B cell (primary cell): Measurements from ENCODE around the gene OR6K3. TPM values are rescaled to one million over a fixed set of nuclear protein-coding genes. Genes with fewer than 3 reads are reported as not detected.

Experiments used
- ATAC-seq: fragments of 200-7000 bp; cut with Tn5 transposase; one replicate; pipeline ENCODE4 v1.10.0; 2021; ENCODE audit warnings: low read depth, mild to moderate bottlenecking, moderate number of reproducible peaks, moderate library complexity
- CTCF ChIA-PET: fragments of 350-600 bp; sonication (Branson Sonifier 250); formaldehyde crosslinking; loops from one replicate; lab custom pipeline; 2021; ENCODE audit warnings: antibody characterized with exemption, inconsistent platforms; lab: Charles Lee
- POLR2A ChIA-PET: fragments of 350-600 bp; sonication (Branson Sonifier 250); formaldehyde crosslinking; loops from one replicate; lab custom pipeline; 2021; ENCODE audit warnings: antibody characterized with exemption; lab: Charles Lee
- DNase-seq: peaks from one replicate; pipeline ENCODE4 v3.0.0; 2013
- H2AFZ ChIP-seq: 2 replicates; pipeline ENCODE4 v1.6.1; 2012; ENCODE audit warnings: mild to moderate bottlenecking, low read depth, low read length; ENCODE audit not compliant: insufficient read depth, poor library complexity, severe bottlenecking
- H3K27ac ChIP-seq, 2 donors: 1 replicate in 1 of 2; 2 replicates in 1 of 2; pipeline ENCODE4 v1.5.1; 2012 to 2013; ENCODE audit warnings: low read length in 2 of 2, mild to moderate bottlenecking in 2 of 2, moderate library complexity in 1 of 2
- H3K27me3 ChIP-seq, 4 experiments: fragments of 200-600 bp in 1 of 4; sonication (generic) in 1 of 4; replicated peaks in 1 of 4; 1 replicate in 2 of 4; 2 replicates in 2 of 4; pipeline versions ENCODE4 v1.6.1 to v1.7.0; 2013 to 2016; ENCODE audit warnings: low read length in 3 of 4, mild to moderate bottlenecking in 2 of 4, mixed read lengths in 1 of 4, moderate library complexity in 1 of 4; ENCODE audit not compliant: insufficient read depth in 4 of 4, control insufficient read depth in 3 of 4; ENCODE audit errors: control extremely low read depth in 1 of 4
- H3K36me3 ChIP-seq, 2 experiments: replicated peaks in 1 of 2; 1 replicate in 1 of 2; 2 replicates in 1 of 2; pipeline versions ENCODE4 v1.6.1 to v1.7.1; 2013; ENCODE audit warnings: low read length in 1 of 2; ENCODE audit not compliant: insufficient read depth in 2 of 2, control insufficient read depth in 1 of 2; ENCODE audit errors: control extremely low read depth in 1 of 2, extremely low read depth in 1 of 2
- H3K4me1 ChIP-seq, 2 donors: fragments of 200-600 bp in 1 of 2; sonication (generic) in 1 of 2; 1 replicate in 1 of 2; 2 replicates in 1 of 2; pipeline versions ENCODE4 v1.5.1 to v1.6.1; 2013 to 2017; ENCODE audit warnings: low read length in 2 of 2; ENCODE audit not compliant: control insufficient read depth in 2 of 2, insufficient read depth in 2 of 2
- H3K4me2 ChIP-seq: replicated peaks from 2 replicates; pipeline ENCODE3; 2012; ENCODE audit warnings: mild to moderate bottlenecking, low read depth, low read length; ENCODE audit not compliant: poor library complexity, severe bottlenecking
- H3K4me3 ChIP-seq, 5 experiments: fragments of 200-600 bp in 1 of 5; sonication (generic) in 1 of 5; 1 replicate in 3 of 5; 2 replicates in 2 of 5; pipeline versions ENCODE4 v1.5.1 to v1.7.0; 2011 to 2016; ENCODE audit warnings: low read length in 4 of 5, mild to moderate bottlenecking in 4 of 5, low read depth in 2 of 5, control low read depth in 1 of 5, moderate library complexity in 1 of 5; ENCODE audit not compliant: insufficient read depth in 1 of 5; ENCODE audit errors: control extremely low read depth in 1 of 5, extremely low read depth in 1 of 5
- H3K79me2 ChIP-seq: fragments of 200-600 bp; sonication (generic); one replicate; pipeline ENCODE4 v1.6.0; 2016; ENCODE audit warnings: low read length; ENCODE audit not compliant: control insufficient read depth, insufficient read depth
- H3K9ac ChIP-seq: fragments of 200-600 bp; sonication (generic); 2 replicates; pipeline ENCODE4 v1.6.1; 2017; ENCODE audit warnings: mild to moderate bottlenecking, low read length, moderate library complexity
- H3K9me3 ChIP-seq, 3 donors: one replicate each; pipeline versions ENCODE4 v1.6.1 to v1.7.1; 2013; ENCODE audit warnings: low read length in 2 of 3; ENCODE audit not compliant: control insufficient read depth in 2 of 3, insufficient read depth in 1 of 3; ENCODE audit errors: control extremely low read depth in 1 of 3
- H4K20me1 ChIP-seq: 2 replicates; pipeline ENCODE4 v1.6.0; 2012; ENCODE audit warnings: mild to moderate bottlenecking, low read length; ENCODE audit not compliant: insufficient read depth, control insufficient read depth, poor library complexity, severe bottlenecking
- H3K27ac Mint-ChIP-seq: one replicate; pipeline ENCODE4 v1.8.0; 2021; ENCODE audit warnings: mixed read lengths
- H3K27me3 Mint-ChIP-seq: one replicate; pipeline ENCODE4 v1.8.0; 2021; ENCODE audit warnings: mixed read lengths
- H3K4me1 Mint-ChIP-seq: one replicate; pipeline ENCODE4 v1.8.0; 2021; ENCODE audit warnings: mixed read lengths
- H3K4me3 Mint-ChIP-seq: one replicate; pipeline ENCODE4 v1.8.0; 2021; ENCODE audit warnings: mixed read lengths
- H3K9me3 Mint-ChIP-seq: one replicate; pipeline ENCODE4 v1.8.0; 2022; ENCODE audit warnings: mixed read lengths; ENCODE audit not compliant: insufficient read depth
- EZH2 ChIP-seq: IDR thresholded peaks from 2 replicates; pipeline ENCODE4 v1.6.1; 2012; ENCODE audit warnings: borderline replicate concordance, low read depth, mild to moderate bottlenecking, moderate library complexity, low read length; ENCODE audit not compliant: insufficient read depth, poor library complexity, severe bottlenecking
- WGBS: methylation state at CpG from one replicate; pipeline ENCODE4 v1.1.5; 2013; ENCODE audit warnings: missing lambda C conversion rate; ENCODE audit not compliant: insufficient coverage; 5-methylcytosine and 5-hydroxymethylcytosine counted together
- intact Hi-C: fragments of 100-400 bp; cut with micrococcal nuclease; formaldehyde crosslinking; loops from one replicate; pipeline ENCODE4 v1.10.0; 2022
- polyA plus RNA-seq: library from polyadenylated mRNA; depleted of rRNA; stranded (reverse); fragments of >200 nt; gene quantifications from 2 replicates; pipeline ENCODE4 v1.2.3, GENCODE V29; 2012
- total RNA-seq, 2 donors: library from RNA; stranded (reverse); fragments of 120-200 nt in 1 of 2; gene quantifications; 1 replicate in 1 of 2; 2 replicates in 1 of 2; pipeline versions ENCODE4 v1.2.3 to v1.2.4, GENCODE V29; 2013 to 2022
- TF ChIP-seq, protein P1 (sequence below): fragments of 200-600 bp; IDR thresholded peaks from one replicate; pipeline ENCODE4 v1.8.0; 2022; ENCODE audit warnings: antibody characterized with exemption, mild to moderate bottlenecking

OR6K3 gene
- total and polyA plus RNA-seq, 2 donors (not counting 1 experiment from before 2014, with no cell fraction given), result not detected

DNA sequence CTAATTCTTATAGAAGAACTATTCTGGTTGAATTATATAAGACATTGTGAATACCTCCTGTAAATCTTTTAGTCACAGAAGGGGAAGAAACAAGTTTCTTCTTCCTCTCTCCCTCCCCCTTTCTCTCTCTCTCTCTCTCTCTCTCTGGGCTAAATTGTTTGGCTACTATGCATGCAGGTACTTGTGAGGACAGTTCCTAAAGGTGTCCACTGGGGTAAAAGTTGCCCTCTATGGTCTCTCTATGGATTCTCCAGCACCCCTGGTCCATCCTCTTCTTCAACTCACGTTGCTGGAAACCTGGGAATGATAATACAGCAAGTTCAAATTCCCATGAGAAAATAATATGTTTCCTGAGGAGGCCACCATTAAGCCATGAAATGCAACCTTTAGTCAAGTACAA is 5.8 kb downstream of the OR6K3 start:
- no peaks in the 10 kb centered on the region for H3K4me1 Mint-ChIP-seq
- H3K4me3 Mint-ChIP-seq, result no peak overlapping the region
- Histone ChIP-seq H3K79me2 (no peaks in the 10 kb centered on the region), H3K27ac (no peak overlapping the region), H3K9ac (no peak overlapping the region), H3K36me3 (no peaks in the 10 kb centered on the region), H3K4me1 (no peaks in the 10 kb centered on the region), H3K4me3 (no peak overlapping the region), H3K4me2 (no peak overlapping the region), H4K20me1 (no peaks in the 10 kb centered on the region), H3K27me3 (peaks cover 0 to 13% (median 0%) of the 10 kb centered on the region in 4 experiments), H3K9me3 (peaks cover 0 to 1% (median 0%) of the 10 kb centered on the region in 3 donors), H2AFZ (no peak overlapping the region)
- TF ChIP-seq, protein P1, sequence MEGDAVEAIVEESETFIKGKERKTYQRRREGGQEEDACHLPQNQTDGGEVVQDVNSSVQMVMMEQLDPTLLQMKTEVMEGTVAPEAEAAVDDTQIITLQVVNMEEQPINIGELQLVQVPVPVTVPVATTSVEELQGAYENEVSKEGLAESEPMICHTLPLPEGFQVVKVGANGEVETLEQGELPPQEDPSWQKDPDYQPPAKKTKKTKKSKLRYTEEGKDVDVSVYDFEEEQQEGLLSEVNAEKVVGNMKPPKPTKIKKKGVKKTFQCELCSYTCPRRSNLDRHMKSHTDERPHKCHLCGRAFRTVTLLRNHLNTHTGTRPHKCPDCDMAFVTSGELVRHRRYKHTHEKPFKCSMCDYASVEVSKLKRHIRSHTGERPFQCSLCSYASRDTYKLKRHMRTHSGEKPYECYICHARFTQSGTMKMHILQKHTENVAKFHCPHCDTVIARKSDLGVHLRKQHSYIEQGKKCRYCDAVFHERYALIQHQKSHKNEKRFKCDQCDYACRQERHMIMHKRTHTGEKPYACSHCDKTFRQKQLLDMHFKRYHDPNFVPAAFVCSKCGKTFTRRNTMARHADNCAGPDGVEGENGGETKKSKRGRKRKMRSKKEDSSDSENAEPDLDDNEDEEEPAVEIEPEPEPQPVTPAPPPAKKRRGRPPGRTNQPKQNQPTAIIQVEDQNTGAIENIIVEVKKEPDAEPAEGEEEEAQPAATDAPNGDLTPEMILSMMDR, result no peak
- TF ChIP-seq EZH2, result no peak
- H3K27ac Mint-ChIP-seq, result no peak overlapping the region
- no peak for DNase-seq
- WGBS, result no CpG with 5 or more reads among the region's 1 CpG
- ATAC-seq, result no peak
- no peaks in the 10 kb centered on the region for H3K9me3 Mint-ChIP-seq
- peaks cover 33% of the 10 kb centered on the region for H3K27me3 Mint-ChIP-seq
- ChIA-PET POLR2A (no interaction called here), CTCF (no interaction called here)
- intact Hi-C loops, result no loop called here

DNA sequence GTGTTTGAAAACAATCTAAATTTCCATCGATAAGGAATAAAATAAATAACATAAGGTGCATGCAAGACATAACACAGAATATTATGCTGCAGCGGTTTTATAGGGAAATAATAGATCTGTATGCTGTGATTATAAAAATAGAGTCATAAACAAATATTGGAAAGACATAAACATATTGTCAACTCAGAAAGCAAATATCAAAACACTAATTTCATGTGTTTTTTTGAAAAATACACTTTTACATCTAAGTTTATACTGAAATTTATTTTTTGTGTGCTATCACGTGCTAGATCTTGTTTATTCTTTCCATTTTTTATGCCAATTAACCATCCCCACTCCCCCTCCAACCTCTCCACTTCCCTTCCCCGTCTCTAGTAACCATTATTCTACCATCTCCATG is 9.4 kb downstream of the OR6K3 start:
- no peaks in the 10 kb centered on the region for H3K4me1 ChIP-seq
- H3K27ac ChIP-seq, result no peak overlapping the region
- intact Hi-C loops, result no loop called here
- peaks cover 0 to 1% (median 0%) of the 10 kb centered on the region in 3 donors for H3K9me3 ChIP-seq
- TF ChIP-seq, protein P1, result no peak
- no peak for TF ChIP-seq EZH2
- Mint-ChIP-seq H3K4me1 (no peaks in the 10 kb centered on the region), H3K4me3 (no peak overlapping the region), H3K9me3 (no peaks in the 10 kb centered on the region), H3K27me3 (peaks cover 25% of the 10 kb centered on the region), H3K27ac (no peak overlapping the region)
- no peak for ATAC-seq
- no peaks in the 10 kb centered on the region for H3K36me3 ChIP-seq
- H3K4me2 ChIP-seq, result no peak overlapping the region
- H2AFZ ChIP-seq, result no peak overlapping the region
- no peak overlapping the region for H3K4me3 ChIP-seq
- 86% methylated on average over 1 of the region's 4 CpGs for WGBS
- no peaks in the 10 kb centered on the region for H4K20me1 ChIP-seq
- no peak for DNase-seq
- H3K9ac ChIP-seq, result no peak overlapping the region
- POLR2A ChIA-PET, result no interaction called here
- peaks cover 0 to 11% (median 0%) of the 10 kb centered on the region in 4 experiments for H3K27me3 ChIP-seq
- CTCF ChIA-PET, result no interaction called here
- H3K79me2 ChIP-seq, result no peaks in the 10 kb centered on the region
